ENCODE measurements around the gene R3HDM4. TPM values are rescaled to one million over a fixed set of nuclear protein-coding genes. Genes with fewer than 3 reads are reported as not detected.
A peak's percentile ranks its signal among the peaks of the same experiment; 100 is the strongest.

Gene R3HDM4
- total and polyA plus RNA-seq, 10 of the 15 experiments (the other 5 are each of a cell fraction or from before 2014, with no cell fraction given) = 1.3 to 65.8 (median 27.7) TPM

DNA sequence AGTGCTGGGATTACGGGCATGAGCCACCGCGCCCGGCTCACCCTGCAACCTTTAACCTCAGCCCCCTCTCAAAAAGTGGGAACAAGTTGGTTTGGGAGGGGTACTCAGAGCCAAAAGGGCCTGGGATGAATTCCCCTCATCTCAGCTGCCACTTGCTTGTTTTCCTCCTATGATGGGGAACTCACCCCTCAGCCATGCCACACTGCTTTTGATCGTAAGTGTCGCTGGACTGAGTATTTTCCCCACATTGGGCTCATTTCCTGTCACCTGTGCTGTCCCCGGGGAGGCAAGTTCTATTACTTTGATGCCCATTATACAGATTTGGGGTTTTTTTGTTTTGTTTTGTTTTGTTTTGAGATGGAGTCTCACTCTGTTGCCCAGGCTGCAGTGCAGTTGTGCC is 6.5 kb downstream of the R3HDM4 start:
- peaks cover 10% of the 10 kb centered on the region for H3K79me2 ChIP-seq (ENCODE audit: control insufficient read depth, insufficient read depth, low read length)
- POLR2A ChIA-PET = interaction anchor here (0.6 to 1.2 kb wide), 3 partner anchors 11 to 28 kb away, joined by 3 to 5 read pairs (median 3); partner anchors contain the start of gene MED16
- 49% methylated on average over 7 of the region's 7 CpGs for WGBS (ENCODE audit: insufficient coverage, insufficient replicate concordance, low lambda C conversion rate, missing lambda C conversion rate)

More for the DNA sequence above, 6.5 kb downstream of the R3HDM4 start:
- intact Hi-C loops (cut with micrococcal nuclease; ENCODE audit: unreplicated experiment) (no loop called here), in situ Hi-C loops (cut with MboI) (no loop called here)
- no peak overlapping the region for H3K9ac ChIP-seq (ENCODE audit: control insufficient read depth, insufficient read depth, low read length)
- no peak for DNase-seq (ENCODE audit: low read depth, low spot score)
- peak overlapping the region; percentile 64 for H3K4me2 ChIP-seq (ENCODE audit: control insufficient read depth, insufficient read depth)
- ChIA-PET CTCF (interaction anchor here (0.9 to 4.2 kb wide), 4 partner anchors 10 to 43 kb away, joined by 3 to 40 read pairs (median 4); partner anchors contain the start of gene KISS1R), RAD21 (ENCODE audit: unreplicated experiment) (interaction anchor here (0.9 to 4.4 kb wide), 5 partner anchors 13 to 78 kb away, joined by 4 to 30 read pairs (median 18); partner anchors contain the start of genes MED16, RNU6-9 and WDR18), SMC1A (ENCODE audit: uncharacterized antibody, unreplicated experiment) (interaction anchor here (1.0 to 2.4 kb wide), 6 partner anchors 10 to 136 kb away, joined by 3 to 15 read pairs (median 7); partner anchors contain the start of genes MED16 and RNU6-9)
- H3K4me3 ChIP-seq = no peak overlapping the region
- BruUV-seq (replicated peaks) = no TSS peak
- peak; percentile 30 for ATAC-seq
- no peaks in the 10 kb centered on the region for H3K9me3 ChIP-seq (replicated peaks; ENCODE audit: control insufficient read depth, insufficient read depth, low read length)
- no peaks in the 10 kb centered on the region for H3K27me3 ChIP-seq (replicated peaks in 1 of 2; ENCODE audit: control insufficient read depth in 2 of 2, insufficient read depth in 2 of 2, low read length in 1 of 2)
- 0 out of 2 replicates have a peak, but pooled peaks have one; percentile 6 for TF ChIP-seq RUNX3 (IDR thresholded peaks at IDR 0.05; ENCODE audit: low read length)
- peak; percentile 47; the same call in 1 of the 2 replicates for TF ChIP-seq RAD51 (IDR thresholded peaks at IDR 0.05)
- TF ChIP-seq, protein P1, sequence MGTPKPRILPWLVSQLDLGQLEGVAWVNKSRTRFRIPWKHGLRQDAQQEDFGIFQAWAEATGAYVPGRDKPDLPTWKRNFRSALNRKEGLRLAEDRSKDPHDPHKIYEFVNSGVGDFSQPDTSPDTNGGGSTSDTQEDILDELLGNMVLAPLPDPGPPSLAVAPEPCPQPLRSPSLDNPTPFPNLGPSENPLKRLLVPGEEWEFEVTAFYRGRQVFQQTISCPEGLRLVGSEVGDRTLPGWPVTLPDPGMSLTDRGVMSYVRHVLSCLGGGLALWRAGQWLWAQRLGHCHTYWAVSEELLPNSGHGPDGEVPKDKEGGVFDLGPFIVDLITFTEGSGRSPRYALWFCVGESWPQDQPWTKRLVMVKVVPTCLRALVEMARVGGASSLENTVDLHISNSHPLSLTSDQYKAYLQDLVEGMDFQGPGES (IDR thresholded peaks at IDR 0.05) = no peak
- TF ChIP-seq RELA (IDR thresholded peaks at IDR 0.05; ENCODE audit: borderline replicate concordance, partially characterized antibody) = no peak
- TF ChIP-seq EED (IDR thresholded peaks at IDR 0.05; ENCODE audit: low read depth) = peak; percentile 20; the same call in 1 of the 2 replicates
- peak; percentile 73; the same call in 1 of the 2 replicates for TF ChIP-seq ZNF217 (IDR thresholded peaks at IDR 0.05)
- TF ChIP-seq IKZF1 (conservative IDR thresholded peaks at IDR 0.05) = no peak
- TF ChIP-seq SMARCA5 (IDR thresholded peaks at IDR 0.05) = peak; percentile 91
- TF ChIP-seq, protein P2, sequence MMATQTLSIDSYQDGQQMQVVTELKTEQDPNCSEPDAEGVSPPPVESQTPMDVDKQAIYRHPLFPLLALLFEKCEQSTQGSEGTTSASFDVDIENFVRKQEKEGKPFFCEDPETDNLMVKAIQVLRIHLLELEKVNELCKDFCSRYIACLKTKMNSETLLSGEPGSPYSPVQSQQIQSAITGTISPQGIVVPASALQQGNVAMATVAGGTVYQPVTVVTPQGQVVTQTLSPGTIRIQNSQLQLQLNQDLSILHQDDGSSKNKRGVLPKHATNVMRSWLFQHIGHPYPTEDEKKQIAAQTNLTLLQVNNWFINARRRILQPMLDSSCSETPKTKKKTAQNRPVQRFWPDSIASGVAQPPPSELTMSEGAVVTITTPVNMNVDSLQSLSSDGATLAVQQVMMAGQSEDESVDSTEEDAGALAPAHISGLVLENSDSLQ (IDR thresholded peaks at IDR 0.05) = peak; percentile 28; the same call in 1 of the 2 replicates
- TF ChIP-seq BHLHE40 (IDR thresholded peaks at IDR 0.05; ENCODE audit: borderline replicate concordance in 1 of 2, low read depth in 2 of 2, low read length in 1 of 2) = peak; percentile 10 to 12; a peak in 1 of 4 replicates
- peak; percentile 88 for TF ChIP-seq MEF2B (IDR thresholded peaks at IDR 0.05; ENCODE audit: partially characterized antibody, poor library complexity, severe bottlenecking)
- peak; percentile 35; the same call in 1 of the 2 replicates for TF ChIP-seq ATF7 (IDR thresholded peaks at IDR 0.05; ENCODE audit: low read depth)
- peak; percentile 49; the same call in 1 of the 2 replicates for TF ChIP-seq TCF7 (IDR thresholded peaks at IDR 0.05; ENCODE audit: borderline replicate concordance)
- TF ChIP-seq TAF1 (IDR thresholded peaks at IDR 0.05; ENCODE audit: borderline replicate concordance, low read depth, low read length) = no peak
- H2AFZ ChIP-seq (ENCODE audit: control insufficient read depth, low read depth, low read length) = no peak overlapping the region
- no peak for FAIRE-seq
- peaks cover 40% of the 10 kb centered on the region for H3K4me1 ChIP-seq (ENCODE audit: control insufficient read depth, insufficient read depth, low read length)
- H4K20me1 ChIP-seq (ENCODE audit: control insufficient read depth, insufficient read depth) = no peaks in the 10 kb centered on the region
- H3K36me3 ChIP-seq (ENCODE audit: control insufficient read depth in 2 of 2, insufficient read depth in 2 of 2, low read length in 1 of 2) = no peaks in the 10 kb centered on the region; a peak in 1 of 4 replicates
- peak overlapping the region; percentile 61; the same call in 1 of the 2 replicates for H3K27ac ChIP-seq (ENCODE audit: control insufficient read depth, insufficient read depth)

Measured in GM12878 (cell line).